ENCODE data around the gene KCTD17.

Gene KCTD17

GRCh38 chr22:37057226-37057625 is 5.7 kb downstream of the KCTD17 start:
- H3K4me3 Mint-ChIP-seq = no peak overlapping the region
- H3K36me3 Mint-ChIP-seq = peaks cover 18% of the 10 kb centered on the region
- no peaks in the 10 kb centered on the region for H3K27me3 Mint-ChIP-seq
- no peaks in the 10 kb centered on the region for H3K9me3 Mint-ChIP-seq
- ATAC-seq (ENCODE audit: low read depth) = no peak
- peaks cover 6% of the 10 kb centered on the region for H3K4me1 Mint-ChIP-seq
- DNase-seq (ENCODE audit: low spot score in 2 of 2) = no peak
- no peak overlapping the region for H3K27ac Mint-ChIP-seq

- Mint-ChIP-seq H3K36me3 (peaks cover 20% of the 10 kb centered on the region), H3K27ac (no peak overlapping the region), H3K27me3 (no peaks in the 10 kb centered on the region), H3K4me3 (no peak overlapping the region), H3K4me1 (peaks cover 5% of the 10 kb centered on the region), H3K9me3 (no peaks in the 10 kb centered on the region)
- ATAC-seq (ENCODE audit: low read depth) (no peak), DNase-seq (ENCODE audit: low spot score in 2 of 2) (no peak)
These were observed 6.4 kb downstream of the KCTD17 start for GRCh38 chr22:37057796-37058510.

DNA sequence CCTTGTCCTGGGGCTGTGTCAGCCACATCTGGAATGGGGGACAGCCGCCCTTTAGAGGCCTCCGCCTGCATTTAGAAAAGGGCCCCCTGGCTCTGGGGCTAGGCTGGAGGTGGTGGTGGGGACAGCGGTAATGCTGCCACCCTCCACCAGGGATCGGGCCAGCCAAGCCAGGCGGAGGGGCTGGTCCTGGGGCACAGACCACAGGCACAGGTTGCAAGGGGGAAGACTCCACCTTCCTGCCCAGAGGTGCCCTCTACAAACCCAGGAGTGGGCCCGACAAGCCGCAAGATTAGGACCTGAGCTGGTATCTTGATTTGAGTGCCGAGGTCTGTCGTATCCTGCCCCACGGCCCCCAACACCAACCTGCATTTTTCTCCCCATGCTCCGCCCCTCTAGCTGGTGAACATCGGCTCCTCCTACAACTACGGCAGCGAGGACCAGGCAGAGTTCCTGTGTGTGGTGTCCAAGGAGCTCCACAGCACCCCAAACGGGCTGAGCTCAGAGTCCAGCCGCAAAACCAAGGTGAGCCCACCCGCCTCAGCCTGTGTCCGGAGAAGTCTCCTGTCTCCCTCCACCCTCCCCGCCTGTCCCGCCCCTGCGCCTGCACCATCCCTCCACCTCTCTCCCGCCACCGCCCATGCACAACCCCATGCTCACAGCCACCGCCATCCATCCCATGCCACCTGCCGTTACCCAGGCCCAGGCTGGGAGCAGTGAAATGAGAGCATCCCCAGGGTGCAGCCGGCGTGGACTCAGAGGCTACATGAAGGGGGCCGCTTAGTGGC is 7.6 kb downstream of the KCTD17 start:
- no peak overlapping the region for H3K4me3 Mint-ChIP-seq
- H3K27ac Mint-ChIP-seq = no peak overlapping the region
- DNase-seq (ENCODE audit: low spot score in 2 of 2) = no peak
- H3K9me3 Mint-ChIP-seq = no peaks in the 10 kb centered on the region
- ATAC-seq (ENCODE audit: low read depth) = no peak
- no peaks in the 10 kb centered on the region for H3K27me3 Mint-ChIP-seq
- peaks cover 18% of the 10 kb centered on the region for H3K36me3 Mint-ChIP-seq
- H3K4me1 Mint-ChIP-seq = peaks cover 2% of the 10 kb centered on the region

DNA sequence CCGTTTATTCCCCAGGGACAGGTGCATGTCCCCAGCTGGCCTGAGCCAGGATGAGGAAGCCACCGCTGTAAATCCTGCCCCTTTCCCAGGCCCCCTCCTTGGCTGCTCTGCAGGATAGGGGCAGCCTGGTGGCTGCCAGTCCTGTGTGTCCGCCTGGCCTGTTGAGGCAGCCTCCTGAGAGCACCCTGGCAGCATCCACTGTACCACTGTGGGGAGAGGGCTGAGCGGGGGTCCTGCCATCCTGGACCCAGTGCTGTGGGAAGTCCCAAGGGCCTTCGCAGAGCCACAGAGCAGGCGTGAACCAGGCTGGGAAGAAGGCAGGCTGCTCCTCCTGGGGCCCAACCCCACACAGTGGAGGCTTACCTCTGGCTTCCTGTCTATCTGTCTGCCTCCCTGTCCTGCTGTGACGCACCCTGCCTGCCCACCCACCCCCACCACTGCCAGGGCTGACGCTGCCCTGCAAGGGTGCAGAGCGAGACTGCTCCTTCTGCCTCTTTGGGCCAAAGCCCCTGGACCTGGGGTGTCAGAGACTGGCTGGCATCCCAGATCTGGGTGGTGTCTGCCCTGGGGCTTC is 8.4 kb downstream of the KCTD17 start:
- no peak overlapping the region for H3K4me3 Mint-ChIP-seq
- DNase-seq (ENCODE audit: low spot score in 2 of 2) = no peak
- H3K27me3 Mint-ChIP-seq = no peaks in the 10 kb centered on the region
- peaks cover 25% of the 10 kb centered on the region for H3K36me3 Mint-ChIP-seq
- no peak for ATAC-seq (ENCODE audit: low read depth)
- no peaks in the 10 kb centered on the region for H3K9me3 Mint-ChIP-seq
- no peak overlapping the region for H3K27ac Mint-ChIP-seq
- peaks cover 2% of the 10 kb centered on the region for H3K4me1 Mint-ChIP-seq

DNA sequence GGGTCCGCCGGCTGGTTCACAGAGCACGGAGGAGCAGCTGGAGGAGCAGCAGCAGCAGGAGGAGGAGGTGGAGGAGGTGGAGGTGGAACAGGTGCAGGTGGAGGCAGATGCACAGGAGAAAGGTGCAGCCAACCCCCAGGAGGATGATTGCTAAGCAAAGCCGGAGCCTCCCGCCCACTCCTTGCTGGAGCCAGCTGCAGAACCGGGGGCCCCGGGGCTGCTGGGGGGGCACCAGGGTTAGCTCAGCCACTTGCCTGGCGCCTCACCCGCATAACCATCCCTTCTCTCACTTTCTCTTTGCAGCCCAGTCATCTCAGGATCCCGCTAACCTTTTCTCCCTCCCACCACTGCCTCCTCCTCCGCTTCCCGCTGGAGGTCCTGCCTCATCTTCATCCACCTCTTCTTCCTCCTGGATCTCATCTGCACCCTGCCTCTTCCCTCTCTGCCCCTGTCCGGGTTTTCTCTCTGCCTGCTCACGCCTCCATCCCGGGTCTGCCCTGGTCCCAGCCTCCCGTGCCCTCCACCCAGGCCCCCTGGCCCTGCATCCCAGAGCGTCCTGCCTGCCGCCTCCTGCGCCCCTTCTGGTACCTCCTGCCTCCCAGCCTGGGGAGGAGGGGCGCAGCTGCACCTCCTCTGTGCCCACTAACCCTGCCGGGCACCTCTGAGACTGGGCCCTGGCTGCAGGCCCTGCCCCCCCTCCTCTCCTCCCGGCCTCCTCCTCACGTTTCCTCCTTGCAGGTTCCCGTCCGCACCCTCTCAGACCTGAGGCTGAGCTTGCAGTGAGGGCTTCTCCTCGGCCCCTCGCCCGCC is 9.5 kb downstream of the KCTD17 start:
- H3K27ac Mint-ChIP-seq = no peak overlapping the region
- no peaks in the 10 kb centered on the region for H3K9me3 Mint-ChIP-seq
- H3K4me1 Mint-ChIP-seq = peaks cover 2% of the 10 kb centered on the region
- DNase-seq (ENCODE audit: low spot score in 2 of 2) (no peak), ATAC-seq (ENCODE audit: low read depth) (no peak)
- H3K4me3 Mint-ChIP-seq = no peak overlapping the region
- peaks cover 23% of the 10 kb centered on the region for H3K36me3 Mint-ChIP-seq
- no peaks in the 10 kb centered on the region for H3K27me3 Mint-ChIP-seq

DNA sequence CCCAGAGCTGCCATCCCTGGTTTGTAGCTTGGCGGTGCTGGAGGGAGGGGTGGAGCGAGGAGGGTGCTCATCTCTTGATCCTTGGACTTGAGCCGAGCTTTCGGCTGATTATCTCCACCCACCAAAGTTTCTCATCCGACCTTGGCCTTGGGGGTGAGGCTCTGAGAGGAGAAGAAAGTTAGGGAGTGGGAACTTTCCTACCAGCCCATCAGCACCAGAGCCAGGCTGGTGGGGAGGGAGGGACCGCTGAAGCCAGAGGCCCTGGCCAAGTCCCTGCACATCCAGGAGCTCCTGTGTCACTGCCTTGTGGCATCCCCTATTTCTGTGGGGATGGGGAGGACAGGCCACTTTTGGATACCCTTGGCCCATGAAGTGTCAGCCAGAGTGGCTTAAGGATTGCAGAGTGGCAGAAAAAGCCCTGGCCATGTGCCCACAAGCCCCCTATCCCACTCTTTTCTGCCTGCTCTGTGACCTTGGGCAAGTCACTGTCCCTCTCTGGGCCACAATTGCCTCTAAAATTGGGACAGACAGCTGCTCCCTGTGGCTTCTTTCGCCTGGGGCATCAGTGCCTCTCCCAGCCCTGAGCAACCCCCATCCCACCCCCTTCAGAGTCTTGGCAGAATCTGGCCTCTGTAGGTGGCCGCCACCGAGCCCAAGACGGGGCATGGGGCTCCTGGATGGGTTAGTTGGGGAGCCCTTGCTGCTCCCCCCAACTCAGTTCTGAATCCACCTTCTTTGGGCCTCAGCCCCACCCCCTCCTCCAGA is 10.3 kb downstream of the KCTD17 start:
- H3K4me1 Mint-ChIP-seq = peaks cover 2% of the 10 kb centered on the region
- H3K27me3 Mint-ChIP-seq = peaks cover 2% of the 10 kb centered on the region
- H3K4me3 Mint-ChIP-seq = no peak overlapping the region
- ATAC-seq (ENCODE audit: low read depth) = no peak
- no peak for DNase-seq (ENCODE audit: low spot score in 2 of 2)
- H3K36me3 Mint-ChIP-seq = peaks cover 20% of the 10 kb centered on the region
- no peak overlapping the region for H3K27ac Mint-ChIP-seq
- no peaks in the 10 kb centered on the region for H3K9me3 Mint-ChIP-seq

DNA sequence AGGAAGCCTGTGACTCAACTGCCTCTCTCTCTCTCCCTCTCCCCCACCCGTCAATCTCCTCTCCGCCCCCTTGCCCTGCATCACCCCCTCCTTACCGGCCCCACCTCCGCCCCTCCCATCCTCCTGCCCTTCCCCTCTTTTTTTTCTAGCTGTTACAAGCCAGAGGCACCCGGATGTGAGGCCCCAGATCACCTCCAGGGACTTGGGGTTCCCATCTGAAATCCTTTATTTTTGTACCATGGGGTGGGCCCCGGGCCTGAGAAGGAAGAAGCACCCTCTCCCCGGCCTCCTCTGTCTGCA is 10.8 kb downstream of the KCTD17 start:
- H3K27me3 Mint-ChIP-seq = peaks cover 2% of the 10 kb centered on the region
- no peak overlapping the region for H3K4me3 Mint-ChIP-seq
- peaks cover 2% of the 10 kb centered on the region for H3K4me1 Mint-ChIP-seq
- ATAC-seq (ENCODE audit: low read depth) = peak; percentile 60
- no peak for DNase-seq (ENCODE audit: low spot score in 2 of 2)
- no peak overlapping the region for H3K27ac Mint-ChIP-seq
- H3K9me3 Mint-ChIP-seq = no peaks in the 10 kb centered on the region
- peaks cover 19% of the 10 kb centered on the region for H3K36me3 Mint-ChIP-seq

DNA sequence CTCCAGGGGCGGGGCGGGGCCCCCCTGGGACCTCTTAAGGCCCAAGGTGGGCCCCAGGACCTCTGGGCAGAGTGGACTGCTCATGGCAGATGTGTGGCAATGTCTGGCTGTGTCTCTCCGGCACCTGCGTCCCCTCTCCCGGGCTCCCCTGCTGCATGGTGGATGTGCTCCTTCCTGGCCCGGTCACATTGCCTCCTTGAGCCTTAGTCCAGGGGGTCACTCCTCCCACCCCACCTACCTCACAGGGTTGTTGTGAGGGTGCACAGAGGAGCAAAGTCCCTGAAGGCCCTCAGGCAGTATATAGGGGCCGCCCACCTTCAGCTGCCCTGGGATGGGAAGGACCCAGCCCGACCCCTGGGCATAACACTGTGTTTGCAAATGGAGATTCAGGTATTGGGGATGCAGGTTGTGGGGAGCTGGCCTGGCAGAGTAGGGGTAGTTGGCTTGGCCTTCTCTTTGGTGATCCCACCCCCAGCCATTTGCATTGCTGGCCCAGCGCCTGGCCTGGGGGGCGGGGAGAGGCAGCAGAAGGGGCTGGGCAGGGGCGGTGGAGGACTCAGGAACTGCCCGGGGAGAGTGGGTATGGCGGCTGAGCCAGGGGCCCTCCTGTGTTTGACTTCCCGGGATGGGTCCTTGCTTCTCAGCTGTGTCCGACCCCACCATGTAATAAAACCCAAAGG is 11.3 kb downstream of the KCTD17 start:
- no peak for DNase-seq (ENCODE audit: low spot score in 2 of 2)
- peaks cover 4% of the 10 kb centered on the region for H3K27me3 Mint-ChIP-seq
- peaks cover 2% of the 10 kb centered on the region for H3K4me1 Mint-ChIP-seq
- H3K27ac Mint-ChIP-seq = no peak overlapping the region
- ATAC-seq (ENCODE audit: low read depth) = no peak
- no peak overlapping the region for H3K4me3 Mint-ChIP-seq
- peaks cover 19% of the 10 kb centered on the region for H3K36me3 Mint-ChIP-seq
- H3K9me3 Mint-ChIP-seq = no peaks in the 10 kb centered on the region

DNA sequence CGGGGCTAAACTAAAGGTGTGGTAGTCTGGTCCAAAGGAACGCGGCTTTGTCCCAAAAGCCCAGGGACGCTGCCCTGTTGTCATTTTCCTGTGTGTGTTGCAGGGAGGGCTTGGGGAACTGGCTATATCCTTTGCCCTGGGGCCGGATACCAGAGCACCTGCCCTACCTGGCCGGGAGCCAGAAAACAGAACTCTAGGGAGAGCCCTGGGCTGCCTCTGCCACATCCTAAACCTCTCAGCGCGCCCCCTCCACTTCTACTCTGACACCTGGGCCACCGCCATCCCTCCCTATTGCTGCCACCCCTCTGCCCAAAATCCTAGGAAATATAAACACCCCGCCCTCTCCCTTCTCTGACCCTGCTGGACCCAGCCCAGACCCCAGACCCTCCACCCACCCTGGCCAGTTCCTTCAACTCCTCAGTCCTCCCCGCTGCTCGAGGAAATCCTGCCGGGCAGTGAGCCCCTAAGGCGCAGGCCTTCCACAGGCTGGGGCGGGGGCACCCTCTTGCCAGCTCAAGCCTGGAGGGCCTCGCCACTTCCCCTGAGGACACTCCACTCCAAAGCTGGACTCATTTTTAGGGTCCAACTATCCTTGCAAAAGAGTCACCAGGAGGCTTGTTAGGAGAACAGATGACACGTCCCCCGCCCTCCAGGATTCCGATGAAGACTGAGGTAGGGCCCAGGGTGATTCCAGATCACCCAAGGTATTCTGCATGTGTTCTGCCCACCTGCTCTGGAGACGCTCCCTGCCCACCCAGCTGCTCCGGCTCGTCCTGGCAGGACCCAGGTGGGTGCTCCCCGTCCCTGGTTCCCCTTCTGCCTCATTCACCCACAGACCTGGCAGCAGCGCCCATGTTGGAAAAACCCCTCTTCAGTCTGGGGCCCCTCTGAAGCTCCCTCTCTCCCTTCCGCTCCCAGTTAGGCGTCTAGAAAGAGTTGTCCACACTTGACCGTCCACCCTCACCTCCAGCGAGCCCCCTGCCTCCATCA is 12.2 kb downstream of the KCTD17 start:
- peaks cover 2% of the 10 kb centered on the region for H3K4me1 Mint-ChIP-seq
- DNase-seq (ENCODE audit: low spot score in 2 of 2) = no peak
- H3K9me3 Mint-ChIP-seq = no peaks in the 10 kb centered on the region
- H3K27ac Mint-ChIP-seq = no peak overlapping the region
- H3K4me3 Mint-ChIP-seq = no peak overlapping the region
- H3K27me3 Mint-ChIP-seq = peaks cover 9% of the 10 kb centered on the region
- no peak for ATAC-seq (ENCODE audit: low read depth)
- peaks cover 19% of the 10 kb centered on the region for H3K36me3 Mint-ChIP-seq

GRCh38 chr22:37064553-37064952 is 13.0 kb downstream of the KCTD17 start:
- H3K27ac Mint-ChIP-seq = no peak overlapping the region
- H3K4me1 Mint-ChIP-seq = peaks cover 2% of the 10 kb centered on the region
- peaks cover 19% of the 10 kb centered on the region for H3K36me3 Mint-ChIP-seq
- H3K27me3 Mint-ChIP-seq = peaks cover 9% of the 10 kb centered on the region
- H3K9me3 Mint-ChIP-seq = no peaks in the 10 kb centered on the region
- no peak for ATAC-seq (ENCODE audit: low read depth)
- DNase-seq (ENCODE audit: low spot score in 2 of 2) = no peak
- no peak overlapping the region for H3K4me3 Mint-ChIP-seq

- no peak overlapping the region for H3K27ac Mint-ChIP-seq
- no peak for ATAC-seq (ENCODE audit: low read depth)
These were observed 13.6 kb downstream of the KCTD17 start for GRCh38 chr22:37065180-37065579.

DNA sequence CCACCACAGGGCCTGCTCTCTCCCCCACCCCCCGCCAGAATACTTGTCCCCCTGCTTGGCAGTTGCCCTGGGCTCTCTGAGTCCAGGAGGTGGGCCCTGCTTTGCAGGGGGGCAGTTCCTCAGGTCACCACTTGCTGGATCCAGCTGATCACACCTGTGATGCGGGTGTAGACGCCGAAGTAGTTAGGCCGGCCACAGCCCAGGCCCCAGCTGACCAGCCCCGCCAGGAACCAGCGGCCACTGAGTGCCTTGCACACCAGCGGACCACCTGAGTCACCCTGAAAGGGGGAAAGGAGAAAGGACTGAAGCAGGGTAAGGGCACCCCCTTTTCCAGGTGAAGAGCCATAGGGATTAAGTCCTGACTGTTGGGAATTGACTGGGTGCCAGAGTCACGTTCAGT is 14.4 kb downstream of the KCTD17 start:
- Mint-ChIP-seq H3K27ac (no peak overlapping the region), H3K9me3 (no peaks in the 10 kb centered on the region), H3K27me3 (peaks cover 16% of the 10 kb centered on the region), H3K4me3 (no peak overlapping the region), H3K36me3 (peaks cover 15% of the 10 kb centered on the region), H3K4me1 (peaks cover 2% of the 10 kb centered on the region)
- DNase-seq (ENCODE audit: low spot score in 2 of 2) = no peak
- no peak for ATAC-seq (ENCODE audit: low read depth)

More at GRCh38 chr22:37065180-37065579, 13.6 kb downstream of the KCTD17 start:
- H3K4me1 Mint-ChIP-seq = peaks cover 2% of the 10 kb centered on the region
- H3K27me3 Mint-ChIP-seq = peaks cover 15% of the 10 kb centered on the region
- no peaks in the 10 kb centered on the region for H3K9me3 Mint-ChIP-seq
- DNase-seq (ENCODE audit: low spot score in 2 of 2) = no peak
- H3K36me3 Mint-ChIP-seq = peaks cover 17% of the 10 kb centered on the region
- H3K4me3 Mint-ChIP-seq = no peak overlapping the region
